MM.1S (cell line): ENCODE measurements around the gene LRRC8E.

Source experiments
- DNase-seq: peaks from one replicate; pipeline ENCODE4 v3.0.0-alpha.2; 2015
- H2AFZ ChIP-seq: fragments of 300-600 bp; sonication (generic); 2 replicates; pipeline ENCODE4 v1.6.0; 2016; ENCODE audit warnings: antibody characterized with exemption, low read length
- H3F3A ChIP-seq: fragments of 300-600 bp; sonication (generic); 2 replicates; pipeline ENCODE4 v1.6.1; 2016; ENCODE audit warnings: mild to moderate bottlenecking, antibody characterized with exemption, low read length, moderate library complexity, mixed read lengths; ENCODE audit not compliant: insufficient read depth
- H3K27ac ChIP-seq: fragments of 300-600 bp; sonication (generic); 2 replicates; pipeline ENCODE4 v1.5.1; 2016; ENCODE audit warnings: mild to moderate bottlenecking, low read length
- H3K27me3 ChIP-seq: fragments of 300-600 bp; sonication (generic); replicated peaks from 2 replicates; pipeline ENCODE4 v1.6.0; 2016; ENCODE audit warnings: low read length; ENCODE audit not compliant: insufficient read depth
- H3K36me3 ChIP-seq: fragments of 300-600 bp; sonication (generic); replicated peaks from 2 replicates; pipeline ENCODE4 v1.6.1; 2016; ENCODE audit warnings: mild to moderate bottlenecking, low read length, mixed read lengths; ENCODE audit not compliant: insufficient read depth
- H3K4me1 ChIP-seq: fragments of 300-600 bp; sonication (generic); 2 replicates; pipeline ENCODE4 v1.6.1; 2016; ENCODE audit warnings: low read length, mixed read lengths
- H3K4me2 ChIP-seq: fragments of 300-600 bp; sonication (generic); 2 replicates; pipeline ENCODE4 v1.6.0; 2016; ENCODE audit warnings: low read depth, low read length
- H3K4me3 ChIP-seq: fragments of 300-600 bp; sonication (generic); 2 replicates; pipeline ENCODE4 v1.5.1; 2016; ENCODE audit warnings: low read length, mixed read lengths
- H3K79me2 ChIP-seq: fragments of 300-600 bp; sonication (generic); 2 replicates; pipeline ENCODE4 v1.6.1; 2016; ENCODE audit warnings: mixed run types, low read length, mixed read lengths
- H3K9ac ChIP-seq: fragments of 300-600 bp; sonication (generic); 2 replicates; pipeline ENCODE4 v1.6.1; 2016; ENCODE audit warnings: low read length, mixed read lengths
- H3K9me2 ChIP-seq: fragments of 300-600 bp; sonication (generic); replicated peaks from 2 replicates; pipeline ENCODE4 v1.6.1; 2016; ENCODE audit warnings: mild to moderate bottlenecking, low read length, mixed read lengths; ENCODE audit not compliant: insufficient read depth
- H3K9me3 ChIP-seq: fragments of 300-600 bp; sonication (generic); replicated peaks from 2 replicates; pipeline ENCODE4 v1.6.1; 2016; ENCODE audit warnings: mild to moderate bottlenecking, low read length, mixed read lengths; ENCODE audit not compliant: insufficient read depth
- H4K20me1 ChIP-seq: fragments of 300-600 bp; sonication (generic); 2 replicates; pipeline ENCODE4 v1.6.1; 2016; ENCODE audit warnings: mild to moderate bottlenecking, low read length, moderate library complexity, mixed read lengths; ENCODE audit not compliant: insufficient read depth
- EZH2 ChIP-seq: fragments of 300-600 bp; sonication (generic); optimal IDR thresholded peaks from 2 replicates; pipeline ENCODE3; 2017; ENCODE audit warnings: low read depth, mild to moderate bottlenecking, antibody characterized with exemption, low read length, mixed read lengths
- EZH2phosphoT487 ChIP-seq: fragments of 300-600 bp; sonication (generic); IDR thresholded peaks from 2 replicates; pipeline ENCODE4 v1.6.1; 2018; ENCODE audit warnings: antibody characterized with exemption, low read length
- TF ChIP-seq, protein P1 (sequence below): fragments of 300-600 bp; sonication (generic); IDR thresholded peaks from 2 replicates; pipeline ENCODE4 v1.5.1; 2016; ENCODE audit warnings: antibody characterized with exemption, low read length, mixed read lengths

LRRC8E gene

DNA sequence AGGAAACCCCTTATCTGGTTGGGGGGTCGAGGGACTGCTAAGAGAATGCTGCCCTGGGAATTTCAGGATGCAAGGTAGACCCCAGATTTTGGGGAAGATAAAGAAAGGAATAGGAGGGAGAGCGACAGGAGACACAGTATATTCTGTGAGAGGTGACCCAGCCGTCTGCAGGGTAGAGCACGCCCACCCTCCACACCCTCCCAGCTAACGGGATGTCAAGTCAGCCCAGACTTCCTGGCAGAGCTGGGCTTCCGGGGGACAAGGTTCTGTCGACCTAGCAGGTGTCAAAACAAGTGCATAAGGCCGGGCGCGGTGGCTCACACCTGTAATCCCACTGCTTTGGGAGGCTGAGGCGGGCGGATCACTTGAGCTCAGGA is 13.4 kb upstream of the LRRC8E start:
- Histone ChIP-seq H3K4me1 (peaks cover 11% of the 10 kb centered on the region; the same call in 1 of the 2 replicates), H3K9me2 (no peaks in the 10 kb centered on the region), H3F3A (peaks cover 12% of the 10 kb centered on the region), H3K4me3 (no peak overlapping the region), H4K20me1 (no peaks in the 10 kb centered on the region), H3K9ac (no peak overlapping the region), H2AFZ (no peak overlapping the region), H3K4me2 (no peak overlapping the region), H3K9me3 (no peaks in the 10 kb centered on the region), H3K79me2 (no peaks in the 10 kb centered on the region), H3K36me3 (no peaks in the 10 kb centered on the region), H3K27me3 (peaks cover 30% of the 10 kb centered on the region), H3K27ac (no peak overlapping the region)
- TF ChIP-seq, protein P1, sequence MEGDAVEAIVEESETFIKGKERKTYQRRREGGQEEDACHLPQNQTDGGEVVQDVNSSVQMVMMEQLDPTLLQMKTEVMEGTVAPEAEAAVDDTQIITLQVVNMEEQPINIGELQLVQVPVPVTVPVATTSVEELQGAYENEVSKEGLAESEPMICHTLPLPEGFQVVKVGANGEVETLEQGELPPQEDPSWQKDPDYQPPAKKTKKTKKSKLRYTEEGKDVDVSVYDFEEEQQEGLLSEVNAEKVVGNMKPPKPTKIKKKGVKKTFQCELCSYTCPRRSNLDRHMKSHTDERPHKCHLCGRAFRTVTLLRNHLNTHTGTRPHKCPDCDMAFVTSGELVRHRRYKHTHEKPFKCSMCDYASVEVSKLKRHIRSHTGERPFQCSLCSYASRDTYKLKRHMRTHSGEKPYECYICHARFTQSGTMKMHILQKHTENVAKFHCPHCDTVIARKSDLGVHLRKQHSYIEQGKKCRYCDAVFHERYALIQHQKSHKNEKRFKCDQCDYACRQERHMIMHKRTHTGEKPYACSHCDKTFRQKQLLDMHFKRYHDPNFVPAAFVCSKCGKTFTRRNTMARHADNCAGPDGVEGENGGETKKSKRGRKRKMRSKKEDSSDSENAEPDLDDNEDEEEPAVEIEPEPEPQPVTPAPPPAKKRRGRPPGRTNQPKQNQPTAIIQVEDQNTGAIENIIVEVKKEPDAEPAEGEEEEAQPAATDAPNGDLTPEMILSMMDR: no peak
- TF ChIP-seq EZH2phosphoT487 (no peak), EZH2 (no peak)
- DNase-seq: no peak

GRCh38 chr19:7877249-7877836 is 11.0 kb upstream of the LRRC8E start:
- Histone ChIP-seq H4K20me1 (no peaks in the 10 kb centered on the region), H3K4me2 (no peak overlapping the region), H3K4me3 (no peak overlapping the region), H3F3A (no peaks in the 10 kb centered on the region), H3K27me3 (peaks cover 30% of the 10 kb centered on the region), H3K4me1 (no peaks in the 10 kb centered on the region), H3K9me2 (no peaks in the 10 kb centered on the region), H3K9ac (no peak overlapping the region), H3K79me2 (no peaks in the 10 kb centered on the region), H3K27ac (no peak overlapping the region), H3K9me3 (no peaks in the 10 kb centered on the region), H3K36me3 (no peaks in the 10 kb centered on the region), H2AFZ (no peak overlapping the region)
- DNase-seq: no peak
- TF ChIP-seq EZH2 (no peak), EZH2phosphoT487 (no peak)
- TF ChIP-seq, protein P1: no peak

GRCh38 chr19:7879111-7879807 is 9.1 kb upstream of the LRRC8E start:
- Histone ChIP-seq H3K9ac (no peak overlapping the region), H3K4me3 (no peak overlapping the region), H3K9me2 (no peaks in the 10 kb centered on the region), H3K36me3 (no peaks in the 10 kb centered on the region), H3K27ac (no peak overlapping the region), H2AFZ (no peak overlapping the region), H3K4me1 (no peaks in the 10 kb centered on the region), H3F3A (no peaks in the 10 kb centered on the region), H3K79me2 (no peaks in the 10 kb centered on the region), H3K27me3 (peaks cover 27% of the 10 kb centered on the region), H3K9me3 (no peaks in the 10 kb centered on the region), H3K4me2 (no peak overlapping the region), H4K20me1 (no peaks in the 10 kb centered on the region)
- no peak for DNase-seq
- no peak for TF ChIP-seq EZH2
- TF ChIP-seq, protein P1: no peak
- TF ChIP-seq EZH2phosphoT487: no peak
